Activated naive CD4-positive, alpha-beta T cell treated with anti-CD3 and anti-CD28 coated beads for 36 hours (primary cell): ENCODE results near the gene MGAT4D. TPM values are rescaled to one million over a fixed set of nuclear protein-coding genes. Genes with fewer than 3 reads are reported as not detected.
"Not testable (repeated sequence)": the region's sequence is repeated elsewhere in the genome, so short reads cannot be mapped to it uniquely, and the experiment has no call there.

Experiments
- CTCF ChIA-PET: fragments of 350-600 bp; sonication (Branson Sonifier 250); formaldehyde crosslinking; loops from one replicate; lab custom pipeline; 2021; ENCODE audit warnings: antibody characterized with exemption; lab: Charles Lee
- DNase-seq: peaks from one replicate; pipeline ENCODE4 v3.0.0-alpha.2; 2020
- H3K27ac Mint-ChIP-seq: one replicate; pipeline ENCODE4 v1.8.0; 2021; ENCODE audit warnings: mild to moderate bottlenecking, mixed read lengths
- H3K27me3 Mint-ChIP-seq: one replicate; pipeline ENCODE4 v1.8.0; 2021; ENCODE audit warnings: low read depth, mixed read lengths
- H3K36me3 Mint-ChIP-seq: one replicate; pipeline ENCODE4 v1.8.0; 2021; ENCODE audit warnings: low read depth, mixed read lengths
- H3K4me1 Mint-ChIP-seq: one replicate; pipeline ENCODE4 v1.8.0; 2021; ENCODE audit warnings: low read depth, mixed read lengths
- H3K4me3 Mint-ChIP-seq: one replicate; pipeline ENCODE4 v1.8.0; 2021; ENCODE audit warnings: mild to moderate bottlenecking, moderate library complexity, mixed read lengths
- H3K9me3 Mint-ChIP-seq: one replicate; pipeline ENCODE4 v1.8.0; 2021; ENCODE audit warnings: mixed read lengths
- intact Hi-C: fragments of 100-400 bp; cut with micrococcal nuclease; formaldehyde crosslinking; loops from one replicate; pipeline ENCODE4 v1.15.1; 2023
- total RNA-seq, 2 experiments: library from RNA; stranded (reverse); gene quantifications; one replicate each; pipeline ENCODE4 v1.2.3, GENCODE V29; 2021

The MGAT4D gene
- total RNA-seq, 2 experiments from 2014 or later = not detected

- peak; percentile 51 for DNase-seq
- peaks cover 5% of the 10 kb centered on the region for H3K4me1 Mint-ChIP-seq
- peaks cover 44% of the 10 kb centered on the region for H3K27me3 Mint-ChIP-seq
- no peak within 1 kb of the TSS for H3K27ac Mint-ChIP-seq
- no peaks in the 10 kb centered on the region for H3K36me3 Mint-ChIP-seq
- intact Hi-C loops = loop anchor here (1.0 kb wide), 2 partner anchors 54 to 183 kb away; partner anchors contain the start of gene SCOC
- H3K4me3 Mint-ChIP-seq = peak within 1 kb of the TSS; percentile 76
- CTCF ChIA-PET = interaction anchor here (0.7 to 3.1 kb wide), 7 partner anchors 11 to 201 kb away, joined by 3 to 13 read pairs (median 4); no protein-coding TSS in a partner anchor
- H3K9me3 Mint-ChIP-seq = no peaks in the 10 kb centered on the region
These were observed 70.8 kb downstream of the MGAT4D start, which contains the start of gene CLGN for GRCh38 chr4:140427106-140427918. TSS of gene CLGN (minus strand) at chr4:140427648. CDS start at chr4:140413078, 14,570 bp downstream.

DNA sequence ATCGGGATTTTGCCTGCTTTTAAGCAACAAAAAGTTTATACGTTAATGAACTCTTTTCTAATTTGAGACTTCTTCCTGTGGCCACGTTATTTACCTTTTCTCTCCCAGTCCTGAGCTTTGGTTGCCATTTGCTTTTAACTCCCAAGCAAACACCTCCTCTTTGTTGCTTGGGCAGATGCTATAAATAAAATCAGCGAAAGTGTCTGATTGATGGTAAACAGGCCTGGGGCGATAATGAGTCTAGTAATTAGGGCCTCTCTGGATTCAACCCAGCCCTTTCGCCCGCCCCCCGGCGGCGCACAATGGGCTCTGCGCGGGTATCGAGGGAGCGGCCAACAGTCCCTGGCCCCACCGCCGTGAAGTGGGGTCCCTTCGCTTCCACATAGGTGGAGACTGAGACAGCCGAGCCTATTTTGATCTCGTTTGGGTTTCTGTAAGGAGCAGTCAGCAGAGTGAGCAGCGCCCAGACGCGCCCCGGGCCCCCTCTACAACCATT is 71.4 kb downstream of the MGAT4D start:
- no peaks in the 10 kb centered on the region for H3K36me3 Mint-ChIP-seq
- peak; percentile 5 for DNase-seq
- H3K27ac Mint-ChIP-seq = no peak overlapping the region
- H3K9me3 Mint-ChIP-seq = no peaks in the 10 kb centered on the region
- peaks cover 44% of the 10 kb centered on the region for H3K27me3 Mint-ChIP-seq
- intact Hi-C loops = loop anchor here (1.0 kb wide), 2 partner anchors 53 to 184 kb away; partner anchors contain the start of gene SCOC
- CTCF ChIA-PET = interaction anchor here (0.7 to 3.1 kb wide), 4 partner anchors 12 to 67 kb away, joined by 3 to 13 read pairs (median 4); no protein-coding TSS in a partner anchor
- H3K4me1 Mint-ChIP-seq = peaks cover 5% of the 10 kb centered on the region
- H3K4me3 Mint-ChIP-seq = peak overlapping the region; percentile 76

GRCh38 chr4:140423106-140423505 is 75.0 kb downstream of the MGAT4D start:
- Mint-ChIP-seq H3K27me3 (peaks cover 35% of the 10 kb centered on the region), H3K4me1 (peaks cover 5% of the 10 kb centered on the region), H3K9me3 (no peaks in the 10 kb centered on the region), H3K36me3 (no peaks in the 10 kb centered on the region), H3K27ac (no peak overlapping the region), H3K4me3 (no peak overlapping the region)
- CTCF ChIA-PET = no interaction called here
- no peak for DNase-seq
- intact Hi-C loops = no loop called here

- H3K36me3 Mint-ChIP-seq, H3K9me3 Mint-ChIP-seq, DNase-seq, intact Hi-C loops, H3K27ac Mint-ChIP-seq, H3K27me3 Mint-ChIP-seq, H3K4me3 Mint-ChIP-seq, H3K4me1 Mint-ChIP-seq: not testable (repeated sequence)
- CTCF ChIA-PET = interaction anchor here (1.0 kb wide), 1 partner anchor 12 kb away, joined by 3 read pairs; no protein-coding TSS in a partner anchor
These were observed 84.7 kb downstream of the MGAT4D start for GRCh38 chr4:140413130-140413969.

DNA sequence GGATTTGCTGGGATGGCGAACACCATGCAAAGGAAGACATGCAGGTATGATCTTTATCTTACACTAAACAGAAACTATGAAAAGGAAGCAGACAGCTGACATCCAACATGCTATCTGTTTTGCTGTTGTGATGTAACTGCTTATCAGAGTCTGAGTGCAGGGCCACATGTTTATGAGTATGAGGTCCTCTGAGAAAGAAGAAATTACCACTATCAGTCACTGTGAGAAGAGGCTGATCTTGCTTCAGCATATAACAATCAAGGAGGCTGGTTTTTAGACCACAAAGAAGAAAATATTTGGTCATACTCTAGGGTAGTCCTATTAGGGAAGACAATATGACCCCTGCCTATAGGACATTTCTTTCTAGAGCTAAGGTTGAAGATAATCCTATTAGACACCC is 89.1 kb downstream of the MGAT4D start:
- DNase-seq = no peak
- H3K36me3 Mint-ChIP-seq = no peaks in the 10 kb centered on the region
- intact Hi-C loops = no loop called here
- CTCF ChIA-PET = interaction anchor here (0.9 kb wide), 1 partner anchor 49 kb away, joined by 3 read pairs; no protein-coding TSS in a partner anchor
- H3K27me3 Mint-ChIP-seq = peaks cover 2% of the 10 kb centered on the region
- H3K27ac Mint-ChIP-seq = no peak overlapping the region
- no peak overlapping the region for H3K4me3 Mint-ChIP-seq
- H3K4me1 Mint-ChIP-seq = no peaks in the 10 kb centered on the region
- H3K9me3 Mint-ChIP-seq = no peaks in the 10 kb centered on the region

- Mint-ChIP-seq H3K36me3 (no peaks in the 10 kb centered on the region), H3K4me3 (no peak overlapping the region), H3K27me3 (peaks cover 2% of the 10 kb centered on the region), H3K27ac (no peak overlapping the region), H3K9me3 (no peaks in the 10 kb centered on the region), H3K4me1 (no peaks in the 10 kb centered on the region)
- intact Hi-C loops = no loop called here
- no peak for DNase-seq
- CTCF ChIA-PET = interaction anchor here (0.9 kb wide), 1 partner anchor 46 kb away, joined by 3 read pairs; no protein-coding TSS in a partner anchor
These were observed 91.8 kb downstream of the MGAT4D start for GRCh38 chr4:140406292-140406691.

DNA sequence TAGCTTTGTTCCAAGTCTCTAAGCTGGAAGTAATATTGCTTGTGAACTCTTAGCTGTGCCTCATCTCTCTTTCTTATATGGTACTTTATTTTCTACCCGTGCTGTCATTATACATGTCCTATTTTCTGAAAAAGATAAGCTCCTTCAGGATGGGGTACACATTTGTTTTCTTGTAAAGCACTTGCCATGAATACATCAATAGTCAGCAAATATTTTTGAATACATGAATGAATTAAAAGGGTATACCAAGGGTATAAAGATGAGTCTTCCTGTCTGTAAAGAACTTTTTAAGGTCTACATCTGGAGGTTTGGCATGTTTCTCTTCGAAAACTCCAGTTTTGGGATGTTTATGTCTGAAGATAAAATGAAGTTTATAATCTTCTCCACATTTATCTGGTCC is 98.0 kb downstream of the MGAT4D start:
- CTCF ChIA-PET = interaction anchor here (0.8 kb wide), 1 partner anchor 27 kb away, joined by 3 read pairs; the partner anchor contains the start of gene CLGN
- H3K4me3 Mint-ChIP-seq = no peak overlapping the region
- no peaks in the 10 kb centered on the region for H3K36me3 Mint-ChIP-seq
- no peaks in the 10 kb centered on the region for H3K9me3 Mint-ChIP-seq
- H3K27ac Mint-ChIP-seq = no peak overlapping the region
- no peak for DNase-seq
- no peaks in the 10 kb centered on the region for H3K4me1 Mint-ChIP-seq
- H3K27me3 Mint-ChIP-seq = peaks cover 2% of the 10 kb centered on the region
- intact Hi-C loops = no loop called here

- CTCF ChIA-PET = no interaction called here
- H3K27me3 Mint-ChIP-seq = no peaks in the 10 kb centered on the region
These were observed 102.4 kb downstream of the MGAT4D start for GRCh38 chr4:140395668-140396067.

More at GRCh38 chr4:140395668-140396067, 102.4 kb downstream of the MGAT4D start:
- intact Hi-C loops = no loop called here
- Mint-ChIP-seq H3K36me3 (no peaks in the 10 kb centered on the region), H3K27ac (no peak overlapping the region), H3K4me3 (no peak overlapping the region), H3K4me1 (no peaks in the 10 kb centered on the region), H3K9me3 (no peaks in the 10 kb centered on the region)
- no peak for DNase-seq

Other genes starting within 250 kb of the MGAT4D start
- gene SCOC, start 124.6 kb downstream of the MGAT4D start, total RNA-seq = 10 to 100 TPM; 44.7 to 49.4 TPM
- gene CLGN, start 70.6 kb downstream of the MGAT4D start, total RNA-seq = under 1 TPM in 1 of 2 experiments, not detected in 1; 0.10 TPM
- 10 to 100 TPM; 14.4 to 14.8 TPM for gene ELMOD2, start 25.9 kb upstream of the MGAT4D start, total RNA-seq
- not detected for gene UCP1, start 70.7 kb upstream of the MGAT4D start, total RNA-seq